VCaP (cell line): ENCODE data around the gene SMG9.

Source experiments
- H3K27ac ChIP-seq: fragments of 450-650 bp; 2 replicates; pipeline ENCODE4 v1.5.1; 2017
- TF ChIP-seq, protein P1 (sequence below): fragments of 450-650 bp; conservative IDR thresholded peaks from 2 replicates; pipeline ENCODE4 v1.5.1; 2017; ENCODE audit warnings: mild to moderate bottlenecking, moderate library complexity

SMG9 gene

DNA sequence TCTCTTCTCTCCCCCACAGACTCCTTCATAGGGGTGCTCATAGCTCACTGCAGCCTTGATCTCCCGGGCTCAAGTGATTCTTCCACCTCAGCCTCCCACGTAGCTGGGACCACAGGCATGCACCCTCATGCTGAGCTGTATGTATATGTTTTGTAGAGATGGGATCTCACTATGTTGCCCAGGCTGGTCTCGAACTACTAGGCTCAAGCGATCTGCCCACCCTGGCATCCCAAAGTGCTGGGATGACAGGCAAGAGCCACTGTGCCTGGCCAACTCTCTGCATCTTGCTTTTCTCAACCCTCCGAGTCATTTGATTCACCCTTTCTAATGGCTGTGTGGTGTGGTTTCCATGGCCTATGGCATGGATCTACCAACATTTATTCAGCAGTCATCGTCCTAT lies 49.0 kb downstream of the SMG9 start:
- TF ChIP-seq, protein P1, sequence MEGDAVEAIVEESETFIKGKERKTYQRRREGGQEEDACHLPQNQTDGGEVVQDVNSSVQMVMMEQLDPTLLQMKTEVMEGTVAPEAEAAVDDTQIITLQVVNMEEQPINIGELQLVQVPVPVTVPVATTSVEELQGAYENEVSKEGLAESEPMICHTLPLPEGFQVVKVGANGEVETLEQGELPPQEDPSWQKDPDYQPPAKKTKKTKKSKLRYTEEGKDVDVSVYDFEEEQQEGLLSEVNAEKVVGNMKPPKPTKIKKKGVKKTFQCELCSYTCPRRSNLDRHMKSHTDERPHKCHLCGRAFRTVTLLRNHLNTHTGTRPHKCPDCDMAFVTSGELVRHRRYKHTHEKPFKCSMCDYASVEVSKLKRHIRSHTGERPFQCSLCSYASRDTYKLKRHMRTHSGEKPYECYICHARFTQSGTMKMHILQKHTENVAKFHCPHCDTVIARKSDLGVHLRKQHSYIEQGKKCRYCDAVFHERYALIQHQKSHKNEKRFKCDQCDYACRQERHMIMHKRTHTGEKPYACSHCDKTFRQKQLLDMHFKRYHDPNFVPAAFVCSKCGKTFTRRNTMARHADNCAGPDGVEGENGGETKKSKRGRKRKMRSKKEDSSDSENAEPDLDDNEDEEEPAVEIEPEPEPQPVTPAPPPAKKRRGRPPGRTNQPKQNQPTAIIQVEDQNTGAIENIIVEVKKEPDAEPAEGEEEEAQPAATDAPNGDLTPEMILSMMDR: no peak
- no peak overlapping the region for H3K27ac ChIP-seq

DNA sequence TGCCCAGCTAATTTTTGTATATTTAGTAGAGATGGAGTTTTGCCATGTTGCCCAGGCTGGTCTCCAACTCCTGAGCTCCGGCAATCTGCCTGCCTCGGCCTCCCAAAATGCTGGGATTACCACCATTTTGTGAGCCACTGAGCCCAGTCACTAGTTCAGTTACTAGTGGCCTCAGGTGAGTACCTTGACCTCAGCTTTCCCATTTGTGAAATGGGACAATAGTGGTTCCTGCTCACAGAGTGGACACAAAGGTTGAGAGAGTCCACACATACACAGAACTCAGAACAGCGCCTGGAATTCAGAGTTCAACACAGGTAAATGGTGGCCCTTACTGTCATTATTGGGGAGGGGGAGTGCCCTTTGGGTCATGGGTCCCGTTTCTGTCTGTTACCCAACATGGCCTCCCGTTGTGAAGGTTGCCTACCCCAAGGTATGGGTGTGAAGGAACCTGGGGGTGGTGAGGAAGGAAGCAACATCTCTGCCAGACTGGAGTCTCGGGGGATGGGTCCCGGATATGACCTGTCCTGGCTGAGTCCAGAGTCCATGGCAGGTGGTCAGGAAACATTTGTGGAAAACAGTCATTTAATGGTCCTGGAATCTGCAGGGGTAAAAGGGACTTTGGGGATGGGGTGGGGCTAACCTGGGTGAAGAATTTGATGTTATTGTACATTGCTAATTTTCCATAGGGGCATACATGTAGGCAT lies 50.6 kb downstream of the SMG9 start:
- no peak overlapping the region for H3K27ac ChIP-seq
- TF ChIP-seq, protein P1: no peak

DNA sequence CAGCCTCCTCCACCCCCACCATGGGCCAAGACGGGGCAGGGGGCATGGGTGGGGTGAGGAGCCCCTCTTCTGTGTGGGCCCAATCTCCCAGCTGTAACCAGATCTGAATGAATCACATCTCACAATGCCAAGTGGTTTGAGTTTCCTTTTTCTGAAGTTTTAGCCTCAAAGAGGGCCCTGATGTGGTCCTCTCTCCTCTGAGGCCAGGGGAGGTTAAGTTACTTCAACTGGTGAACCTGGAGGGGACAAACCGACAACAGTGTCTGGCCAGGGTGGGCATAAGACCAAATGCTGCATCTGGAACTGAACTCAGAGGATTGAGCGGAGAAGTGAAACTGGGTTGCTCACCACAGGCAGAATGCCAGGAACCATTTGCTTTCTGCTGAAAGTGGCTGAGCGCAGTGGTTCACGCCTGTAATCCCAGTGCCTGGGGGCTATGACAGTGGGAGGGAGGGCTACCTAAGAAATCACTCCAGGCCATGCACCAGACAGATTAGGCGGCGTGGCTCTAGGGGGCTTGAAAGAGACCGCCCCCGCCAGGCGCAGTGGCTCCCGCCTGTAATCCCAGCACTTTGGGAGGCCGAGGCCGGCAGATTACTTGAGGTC lies 54.3 kb downstream of the SMG9 start:
- no peak overlapping the region for H3K27ac ChIP-seq
- TF ChIP-seq, protein P1: no peak

DNA sequence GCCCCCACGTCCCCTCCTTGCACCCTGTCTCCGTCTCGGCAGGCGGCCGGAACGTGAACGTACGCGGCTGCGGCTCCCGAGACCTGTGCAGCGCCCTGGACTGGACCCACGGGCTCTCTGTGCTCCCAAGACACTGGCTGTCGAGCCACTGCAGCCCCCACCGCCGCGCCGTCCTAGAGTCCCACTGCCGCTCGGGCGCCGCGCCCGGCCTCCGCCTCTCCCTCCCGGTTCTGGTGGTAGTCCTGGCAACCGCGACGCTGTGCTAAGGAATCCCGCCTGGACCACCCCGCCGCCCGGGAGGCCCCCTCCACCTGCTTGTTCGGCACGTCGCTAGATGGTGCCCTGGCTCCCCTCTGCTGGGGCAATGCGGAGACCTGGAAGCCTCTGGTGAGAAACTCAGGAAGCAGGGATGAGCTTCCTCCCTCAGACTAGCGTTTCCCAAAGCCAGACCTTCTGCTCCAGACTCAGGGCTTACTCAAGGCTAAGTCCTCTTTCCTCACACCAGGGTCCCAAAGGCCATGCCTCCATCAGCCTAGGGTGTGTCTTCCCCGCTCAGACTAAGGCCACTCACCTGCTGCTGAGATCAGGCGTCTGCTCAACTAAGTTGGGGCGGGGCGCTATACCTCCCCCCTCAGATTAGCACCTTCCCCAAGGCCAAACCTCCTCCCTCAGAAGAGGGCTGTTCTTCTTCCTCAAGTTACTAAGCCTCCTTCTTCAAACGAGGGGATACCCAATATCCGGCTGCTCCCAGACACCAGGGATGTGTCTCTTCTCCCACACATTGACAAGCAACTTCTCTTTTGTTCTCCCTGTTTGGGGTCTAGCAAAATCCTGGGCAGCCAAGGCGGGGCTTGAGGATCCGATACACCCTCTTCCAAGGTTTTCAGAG lies 55.0 kb downstream of the SMG9 start:
- TF ChIP-seq, protein P1: no peak
- H3K27ac ChIP-seq: no peak overlapping the region

DNA sequence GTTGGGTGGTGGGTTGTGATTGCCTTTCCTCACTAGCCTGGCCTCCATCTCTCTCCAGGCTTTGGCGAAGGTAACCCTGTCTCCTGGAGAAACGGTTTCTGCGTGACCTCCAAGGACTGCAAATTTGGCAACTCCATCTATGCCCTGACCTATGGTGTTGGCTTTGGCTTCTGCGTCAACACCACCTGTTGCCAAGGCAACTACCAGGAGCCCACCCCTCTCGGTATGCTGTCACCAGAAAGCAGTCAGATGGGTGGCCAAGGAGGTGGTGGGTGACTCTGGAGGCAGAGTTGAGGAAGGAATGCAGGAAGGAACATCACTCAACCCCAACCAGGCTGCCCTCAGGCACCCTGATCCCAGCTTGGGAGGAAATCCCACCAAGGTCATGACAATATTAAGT lies 57.5 kb downstream of the SMG9 start:
- no peak overlapping the region for H3K27ac ChIP-seq
- TF ChIP-seq, protein P1: no peak

DNA sequence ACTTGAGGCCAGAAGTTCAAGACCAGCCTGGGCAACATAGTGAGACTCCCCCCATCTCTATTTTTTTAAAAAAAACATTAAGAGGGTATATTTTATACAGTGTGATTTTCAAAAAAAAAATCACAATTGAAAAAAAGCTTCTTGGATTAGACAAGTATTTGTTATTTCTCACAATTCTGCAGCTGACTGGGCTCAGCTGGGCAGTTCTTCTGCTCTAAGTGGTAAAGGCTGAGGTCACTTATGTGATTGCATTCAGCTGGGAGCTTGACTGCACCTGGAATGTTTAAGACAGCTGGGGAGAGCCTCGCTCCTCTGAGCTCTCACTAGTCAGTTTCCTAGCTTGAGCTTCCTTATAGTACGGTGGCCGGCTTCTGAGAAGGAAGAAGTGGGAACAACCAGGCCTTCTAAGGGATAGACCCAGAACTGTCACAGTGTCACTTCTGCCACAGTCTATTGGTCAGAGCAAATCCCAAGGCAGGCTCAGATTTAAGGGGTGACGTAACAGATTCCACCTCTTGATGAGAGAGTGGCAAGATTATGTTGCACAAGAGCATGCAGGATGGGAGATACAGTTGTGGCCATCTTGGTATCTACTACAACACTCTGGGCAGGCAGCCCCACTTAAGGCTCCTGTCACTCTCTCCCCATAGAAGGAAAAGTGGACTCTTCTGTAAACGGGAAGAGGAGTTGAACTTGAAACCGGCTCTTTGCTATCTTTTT lies 58.6 kb downstream of the SMG9 start:
- no peak overlapping the region for H3K27ac ChIP-seq
- TF ChIP-seq, protein P1: no peak
